H9 (cell line): ENCODE data around the gene C14orf132. TPM values are rescaled to one million over a fixed set of nuclear protein-coding genes. Genes with fewer than 3 reads are reported as not detected.

Experiments
- DNase-seq: peaks from one replicate; pipeline ENCODE4 v3.0.0-alpha.2; 2017
- H2AFZ ChIP-seq: one replicate; pipeline ENCODE4 v1.6.1; 2013; ENCODE audit warnings: mild to moderate bottlenecking, low read length, control low read depth, moderate library complexity
- H2AK5ac ChIP-seq: 2 replicates; pipeline ENCODE4 v1.6.1; 2013; ENCODE audit warnings: low read length, control low read depth, mixed read lengths; ENCODE audit not compliant: insufficient read length
- H2BK120ac ChIP-seq: one replicate; pipeline ENCODE4 v1.6.1; 2013; ENCODE audit warnings: low read depth, mild to moderate bottlenecking, low read length, control low read depth, inconsistent platforms; ENCODE audit not compliant: poor library complexity, severe bottlenecking
- H2BK12ac ChIP-seq: 2 replicates; pipeline ENCODE4 v1.6.1; 2013; ENCODE audit warnings: low read length, control low read depth, mixed read lengths, low read depth; ENCODE audit not compliant: insufficient read length
- H2BK15ac ChIP-seq: 2 replicates; pipeline ENCODE4 v1.6.1; 2013; ENCODE audit warnings: low read depth, low read length, control low read depth
- H2BK20ac ChIP-seq: one replicate; pipeline ENCODE4 v1.6.1; 2013; ENCODE audit warnings: low read depth, mild to moderate bottlenecking, low read length, control low read depth, inconsistent platforms; ENCODE audit not compliant: poor library complexity, severe bottlenecking
- H2BK5ac ChIP-seq: 2 replicates; pipeline ENCODE4 v1.6.1; 2013; ENCODE audit warnings: low read length, control low read depth, mixed read lengths; ENCODE audit not compliant: insufficient read length
- H3K14ac ChIP-seq: 2 replicates; pipeline ENCODE4 v1.6.1; 2013; ENCODE audit warnings: low read length, control low read depth; ENCODE audit not compliant: insufficient read depth
- H3K18ac ChIP-seq: 2 replicates; pipeline ENCODE4 v1.6.1; 2013; ENCODE audit warnings: low read depth, mild to moderate bottlenecking, mixed read lengths, low read length, control low read depth; ENCODE audit not compliant: insufficient read length
- H3K23ac ChIP-seq: 2 replicates; pipeline ENCODE4 v1.6.1; 2013; ENCODE audit warnings: low read length, control low read depth, mixed read lengths, low read depth; ENCODE audit not compliant: insufficient read length
- H3K23me2 ChIP-seq: 2 replicates; pipeline ENCODE4 v1.6.1; 2013; ENCODE audit warnings: low read depth, mild to moderate bottlenecking, mixed read lengths, low read length, control low read depth; ENCODE audit not compliant: insufficient read length, poor library complexity, severe bottlenecking
- H3K27ac ChIP-seq: 2 replicates; pipeline ENCODE4 v1.5.1; 2013; ENCODE audit warnings: low read length, control low read depth, mixed read lengths, low read depth; ENCODE audit not compliant: insufficient read length
- H3K27me3 ChIP-seq: 2 replicates; pipeline ENCODE4 v1.6.1; 2013; ENCODE audit warnings: low read length, control low read depth, inconsistent platforms; ENCODE audit not compliant: insufficient read depth
- H3K4ac ChIP-seq: 2 replicates; pipeline ENCODE4 v1.6.1; 2013; ENCODE audit warnings: low read depth, mild to moderate bottlenecking, control low read depth, inconsistent platforms, low read length, moderate library complexity
- H3K4me1 ChIP-seq: 2 replicates; pipeline ENCODE4 v1.6.1; 2013; ENCODE audit warnings: low read length, control low read depth, inconsistent platforms; ENCODE audit not compliant: insufficient read depth
- H3K4me2 ChIP-seq: 2 replicates; pipeline ENCODE4 v1.6.1; 2013; ENCODE audit warnings: low read length, control low read depth, mixed read lengths; ENCODE audit not compliant: insufficient read length, insufficient read depth
- H3K56ac ChIP-seq: 2 replicates; pipeline ENCODE4 v1.6.1; 2013; ENCODE audit warnings: low read depth, mild to moderate bottlenecking, mixed read lengths, low read length, control low read depth; ENCODE audit not compliant: insufficient read length
- H3K79me1 ChIP-seq: 2 replicates; pipeline ENCODE4 v1.6.1; 2013; ENCODE audit warnings: low read depth, mild to moderate bottlenecking, moderate library complexity, low read length, control low read depth, inconsistent platforms; ENCODE audit not compliant: insufficient read depth, poor library complexity, severe bottlenecking
- H3K79me2 ChIP-seq: 2 replicates; pipeline ENCODE4 v1.6.1; 2013; ENCODE audit warnings: low read length, control low read depth, inconsistent platforms; ENCODE audit not compliant: insufficient read depth
- H3K9ac ChIP-seq: 2 replicates; pipeline ENCODE4 v1.6.1; 2013; ENCODE audit warnings: low read length, control low read depth, mixed read lengths; ENCODE audit not compliant: insufficient read length; ENCODE audit errors: extremely low read depth
- H3K9me3 ChIP-seq: one replicate; pipeline ENCODE4 v1.6.1; 2013; ENCODE audit warnings: low read depth, low read length, inconsistent platforms; ENCODE audit not compliant: control insufficient read depth
- H3T11ph ChIP-seq: one replicate; pipeline ENCODE4 v1.6.1; 2013; ENCODE audit warnings: mild to moderate bottlenecking, low read length, control low read depth, inconsistent platforms
- H4K20me1 ChIP-seq: one replicate; pipeline ENCODE4 v1.6.1; 2013; ENCODE audit not compliant: control insufficient read depth, insufficient read length, insufficient read depth
- H4K5ac ChIP-seq: 2 replicates; pipeline ENCODE4 v1.6.1; 2013; ENCODE audit warnings: low read depth, mild to moderate bottlenecking, mixed read lengths, low read length, control low read depth; ENCODE audit not compliant: insufficient read length
- H4K8ac ChIP-seq: replicated peaks from 2 replicates; pipeline ENCODE4 v1.6.1; 2013; ENCODE audit warnings: low read length, control low read depth, mixed read lengths, low read depth; ENCODE audit not compliant: insufficient read length
- H4K91ac ChIP-seq: 2 replicates; pipeline ENCODE4 v1.6.1; 2013; ENCODE audit warnings: low read depth, mild to moderate bottlenecking, moderate library complexity, mixed read lengths, low read length, control low read depth; ENCODE audit not compliant: insufficient read length
- H3K27ac Mint-ChIP-seq, 3 experiments: 2 replicates in 2 of 3; 3 replicates in 1 of 3; pipeline ENCODE4 v1.8.0; 2020 to 2021; ENCODE audit warnings: mixed read lengths in 3 of 3, mild to moderate bottlenecking in 1 of 3, moderate library complexity in 1 of 3
- H3K27me3 Mint-ChIP-seq: 2 replicates; pipeline ENCODE4 v1.8.0; 2021; ENCODE audit warnings: low read depth, mild to moderate bottlenecking, moderate library complexity, mixed read lengths
- H3K36me3 Mint-ChIP-seq, 3 experiments: 2 replicates in 2 of 3; 3 replicates in 1 of 3; pipeline ENCODE4 v1.8.0; 2020 to 2021; ENCODE audit warnings: low read depth in 3 of 3, mixed read lengths in 3 of 3; ENCODE audit not compliant: insufficient read depth in 1 of 3
- H3K4me1 Mint-ChIP-seq, 2 experiments: 2 replicates each; pipeline ENCODE4 v1.8.0; 2020; ENCODE audit warnings: mixed read lengths in 2 of 2
- H3K4me3 Mint-ChIP-seq, 2 experiments: 2 replicates in 1 of 2; 3 replicates in 1 of 2; pipeline ENCODE4 v1.8.0; 2020 to 2021; ENCODE audit warnings: mild to moderate bottlenecking in 2 of 2, mixed read lengths in 2 of 2, moderate library complexity in 1 of 2
- H3K9me3 Mint-ChIP-seq, 2 experiments: 2 replicates in 1 of 2; 3 replicates in 1 of 2; pipeline ENCODE4 v1.8.0; 2020; ENCODE audit warnings: mild to moderate bottlenecking in 2 of 2, mixed read lengths in 2 of 2, moderate library complexity in 1 of 2
- CTCF ChIP-seq: fragments of 200-600 bp; sonication (generic); conservative IDR thresholded peaks from 3 replicates; pipeline ENCODE4 v1.8.0; 2021; ENCODE audit warnings: antibody characterized with exemption, mild to moderate bottlenecking
- WGBS: extraction: QIAGEN DNeasy Blood & Tissue Kit; methylation state at CpG from one replicate; pipeline ENCODE4 v1.1.7; 2013; ENCODE audit warnings: missing lambda C conversion rate, low lambda C conversion rate, mixed read lengths; ENCODE audit not compliant: insufficient read length; ENCODE audit errors: extremely low coverage; 5-methylcytosine and 5-hydroxymethylcytosine counted together
- total RNA-seq: library from RNA; stranded (reverse); gene quantifications from 2 replicates; pipeline ENCODE4 v1.2.1, GENCODE V29; 2021

The C14orf132 gene
- total RNA-seq, 1 experiment from 2014 or later: 5.7 TPM

GRCh38 chr14:96081224-96081623 is 42.1 kb downstream of the C14orf132 start:
- Histone ChIP-seq H3K79me2 (no peaks in the 10 kb centered on the region), H3K4me2 (no peak overlapping the region), H3K18ac (no peak overlapping the region), H2BK20ac (no peak overlapping the region), H4K5ac (no peak overlapping the region), H3K9ac (no peak overlapping the region), H3K4me1 (no peaks in the 10 kb centered on the region), H3K27me3 (no peaks in the 10 kb centered on the region), H3T11ph (no peak overlapping the region), H3K79me1 (no peaks in the 10 kb centered on the region), H3K14ac (no peak overlapping the region), H4K91ac (no peak overlapping the region), H2AFZ (no peak overlapping the region), H3K4ac (no peak overlapping the region), H3K27ac (no peak overlapping the region), H2BK15ac (no peak overlapping the region), H2BK12ac (no peak overlapping the region), H3K9me3 (no peaks in the 10 kb centered on the region), H4K8ac (no peak overlapping the region), H2AK5ac (no peak overlapping the region), H4K20me1 (no peaks in the 10 kb centered on the region), H2BK5ac (no peak overlapping the region), H3K23me2 (no peaks in the 10 kb centered on the region), H3K56ac (no peak overlapping the region), H3K23ac (no peak overlapping the region), H2BK120ac (no peak overlapping the region)
- Mint-ChIP-seq H3K4me3 (no peak overlapping the region), H3K27ac (no peak overlapping the region), H3K36me3 (peaks cover 0 to 13% (median 0%) of the 10 kb centered on the region in 3 experiments; a peak in 2 of 7 replicates), H3K9me3 (no peaks in the 10 kb centered on the region), H3K4me1 (peaks cover 5 to 11% of the 10 kb centered on the region in 2 experiments; a peak in 3 of 4 replicates), H3K27me3 (peaks cover 2% of the 10 kb centered on the region)
- no CpG with 5 or more reads among the region's 6 CpGs for WGBS
- DNase-seq: no peak
- no peak for TF ChIP-seq CTCF
